GM18861 (cell line): ENCODE data around the gene ALPK1.
"Not testable (repeated sequence)": the region's sequence is repeated elsewhere in the genome, so short reads cannot be mapped to it uniquely, and the experiment has no call there.

Experiments used
- ATAC-seq: cut with Tn5 transposase; IDR thresholded peaks from one replicate; pipeline ENCODE4 v1.9.1; 2021; ENCODE audit not compliant: unreplicated experiment

The ALPK1 gene

GRCh38 chr4:112448306-112449132 is 151.3 kb downstream of the ALPK1 start:
- no peak for ATAC-seq

DNA sequence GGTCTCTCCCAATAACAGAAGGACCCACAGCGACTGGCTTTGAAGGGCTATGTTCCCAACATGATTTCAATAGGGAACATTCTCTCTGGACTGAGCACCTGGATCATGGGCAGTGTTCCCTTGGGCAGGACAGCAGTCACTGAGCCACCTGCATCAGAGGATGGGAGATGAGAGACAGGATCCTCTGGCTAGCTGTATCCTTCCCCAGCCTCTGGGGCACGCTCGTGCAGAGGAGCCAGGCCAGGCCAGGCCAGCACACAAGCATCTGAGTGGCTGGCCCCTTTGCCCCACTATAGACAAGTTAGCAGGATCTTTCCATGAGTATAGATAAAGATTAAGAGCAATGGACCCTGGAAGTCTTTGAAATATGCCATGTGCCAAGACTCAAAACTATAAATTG is 152.5 kb downstream of the ALPK1 start:
- no peak for ATAC-seq

GRCh38 chr4:112451104-112451503 is 153.9 kb downstream of the ALPK1 start:
- ATAC-seq: no peak

DNA sequence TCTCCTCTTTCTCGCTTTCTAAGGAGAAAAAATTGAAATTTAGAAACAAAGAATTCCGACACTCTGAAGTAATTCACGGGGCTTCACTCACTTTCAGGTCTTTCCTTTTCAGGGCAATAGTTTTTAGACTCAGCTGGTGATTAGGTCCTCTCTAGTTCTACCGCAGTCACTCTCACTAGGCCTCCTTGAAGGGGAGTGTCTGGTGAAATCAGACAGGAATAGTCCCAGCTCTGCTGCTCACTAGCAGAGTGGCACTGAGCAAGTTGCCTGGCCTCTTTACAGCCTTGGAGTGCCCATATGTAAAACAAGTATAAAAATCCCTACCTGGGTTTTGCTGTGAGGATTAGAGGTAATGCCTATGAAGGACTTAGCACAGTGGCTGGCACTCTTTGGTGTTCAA is 154.7 kb downstream of the ALPK1 start:
- ATAC-seq: no peak

GRCh38 chr4:112453321-112453720 is 156.2 kb downstream of the ALPK1 start:
- no peak for ATAC-seq

DNA sequence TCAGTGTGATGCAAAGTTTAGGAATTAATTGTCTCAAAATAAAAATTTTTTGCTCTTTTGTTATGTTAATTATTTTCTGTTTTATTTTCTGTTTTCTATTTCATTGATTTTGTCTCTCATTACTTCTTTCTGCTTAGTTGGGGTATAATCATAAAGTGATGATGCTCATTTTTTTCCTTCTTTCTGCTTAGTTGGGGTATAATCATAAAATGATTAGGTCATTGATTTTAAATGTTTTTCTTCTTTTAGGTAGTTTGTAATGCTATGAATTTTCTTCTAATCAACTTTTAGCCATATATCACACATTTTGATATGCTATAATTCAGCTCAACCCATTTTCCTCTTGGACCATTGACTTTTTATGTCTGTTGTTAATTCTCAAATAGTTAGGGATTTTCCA is 175.1 kb downstream of the ALPK1 start:
- ATAC-seq: no peak

GRCh38 chr4:112473985-112474384 is 176.8 kb downstream of the ALPK1 start:
- ATAC-seq: no peak

DNA sequence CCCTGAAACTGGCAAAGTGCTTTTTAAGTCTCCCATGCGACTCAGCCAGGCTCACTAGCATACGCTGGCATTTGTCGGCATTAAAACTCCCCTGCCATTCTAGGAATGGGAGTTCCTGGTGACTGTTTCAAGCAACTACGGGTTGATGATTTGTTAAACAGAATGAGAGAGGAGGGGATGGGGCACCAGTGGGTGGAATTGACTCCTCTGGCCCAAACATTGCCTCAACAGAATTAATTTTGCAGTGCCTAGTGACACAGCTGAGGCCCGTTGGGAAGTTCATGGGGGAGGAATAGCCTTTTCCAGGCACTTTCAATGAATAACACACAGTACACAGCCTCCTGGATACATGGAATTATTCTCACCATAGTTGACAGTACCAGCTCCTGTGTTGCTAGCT is 188.8 kb downstream of the ALPK1 start:
- no peak for ATAC-seq

GRCh38 chr4:112490808-112491207 is 193.6 kb downstream of the ALPK1 start:
- ATAC-seq: not testable (repeated sequence)
